ENCODE data around the gene VPS9D1.
"Not testable (repeated sequence)": the region's sequence is repeated elsewhere in the genome, so short reads cannot be mapped to it uniquely, and the experiment has no call there.

Gene VPS9D1

DNA sequence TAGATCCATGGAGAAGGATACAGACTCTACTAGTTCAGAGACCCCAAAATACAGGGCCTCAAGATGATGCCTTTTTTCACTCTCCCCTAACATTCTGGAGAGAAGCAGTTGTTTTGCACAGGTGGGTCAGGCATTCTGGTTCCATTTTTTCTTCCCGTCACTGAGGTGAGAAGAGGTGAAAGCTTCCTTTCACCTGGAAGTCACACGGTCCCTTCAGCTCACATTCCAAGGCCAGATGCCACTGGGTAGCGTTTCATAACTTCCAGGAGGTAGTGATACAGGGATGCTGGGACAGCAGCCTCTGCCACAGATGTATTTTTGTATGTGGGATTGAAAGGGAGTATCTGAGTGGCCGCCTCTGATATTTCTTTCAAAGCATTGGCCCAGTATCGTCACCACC lies 32.3 kb downstream of the VPS9D1 start:
- TF ChIP-seq ZNF274 (IDR thresholded peaks at IDR 0.05; ENCODE audit: low read depth, low read length) = no peak
- H3K4me3 ChIP-seq (ENCODE audit: low read length) = no peak overlapping the region

DNA sequence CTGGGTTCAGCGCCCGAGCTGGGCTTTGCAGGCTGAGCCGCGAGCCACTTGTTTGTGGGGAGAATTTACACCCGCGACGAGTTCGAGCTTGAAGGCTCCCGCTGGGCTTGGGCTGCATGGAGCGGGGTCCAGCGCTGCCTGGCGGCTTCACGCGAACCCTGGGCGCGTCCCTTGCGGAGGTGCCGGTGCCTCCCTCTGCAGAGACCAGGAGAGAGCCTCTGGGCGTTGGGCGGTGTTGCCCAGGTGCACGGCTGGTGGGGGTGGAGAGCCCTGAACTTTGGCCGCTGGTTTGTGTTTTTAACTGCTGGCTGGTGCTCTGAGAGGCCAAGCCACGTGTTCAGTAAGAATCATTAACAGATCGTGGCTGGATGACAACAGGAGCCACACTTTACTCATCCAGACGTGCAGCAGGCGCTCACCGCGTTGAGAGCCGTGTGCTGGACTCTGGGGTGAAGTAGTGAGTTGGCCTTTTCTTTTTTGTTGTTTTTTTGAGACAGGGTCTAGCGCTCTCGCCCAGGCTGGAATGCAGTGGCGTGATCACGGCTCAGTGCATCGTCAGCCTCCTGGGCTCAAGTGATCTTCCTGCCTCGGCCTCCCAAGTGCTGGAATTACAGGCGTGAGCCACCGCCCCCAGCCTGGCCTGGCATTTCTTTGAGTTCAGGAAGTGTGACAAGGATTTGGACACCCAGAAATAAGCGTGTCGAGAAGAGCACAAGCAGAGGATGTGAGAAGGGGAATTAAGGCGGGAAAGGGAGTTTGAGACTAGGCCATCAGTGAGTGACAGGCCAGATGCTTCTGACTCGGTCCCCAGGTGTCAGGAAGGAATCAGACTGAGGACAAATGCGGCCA lies 33.4 kb downstream of the VPS9D1 start:
- peak overlapping the region; percentile 66 for H3K4me3 ChIP-seq (ENCODE audit: low read length)
- no peak for TF ChIP-seq ZNF274 (IDR thresholded peaks at IDR 0.05; ENCODE audit: low read depth, low read length)

DNA sequence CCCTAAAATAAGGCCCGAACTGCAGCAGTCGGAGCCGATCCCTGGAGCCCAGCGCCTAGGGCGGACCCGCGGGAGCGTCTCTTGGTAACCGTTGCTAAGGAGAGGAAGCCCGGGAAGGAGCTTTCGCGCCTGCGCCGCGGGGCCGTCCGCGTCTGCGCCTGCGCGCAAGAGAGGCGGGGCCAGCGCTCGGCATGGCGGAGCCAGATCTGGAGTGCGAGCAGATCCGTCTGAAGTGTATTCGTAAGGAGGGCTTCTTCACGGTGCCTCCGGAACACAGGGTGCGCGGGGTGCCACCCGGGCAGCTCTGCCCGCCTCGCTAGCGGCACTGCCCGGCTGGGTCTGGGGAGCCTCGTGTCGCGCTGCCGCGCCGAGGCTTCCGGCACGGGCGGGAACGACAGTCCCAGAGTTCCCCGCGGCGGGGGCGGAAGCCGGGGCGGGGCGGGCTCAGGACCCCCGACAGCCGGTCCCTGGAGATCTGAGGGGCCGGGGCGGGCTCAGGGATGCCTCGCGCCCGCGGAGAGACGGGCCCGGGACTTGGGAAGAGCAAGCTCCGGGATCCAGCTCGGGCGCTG lies 34.1 kb downstream of the VPS9D1 start, which contains the start of gene CDK10:
Gene CDK10 (plus strand): TSS at position 170 of the 572 bp plus-strand sequence. CDS start 22 bp downstream, at position 192.
- no peak for TF ChIP-seq ZNF274 (IDR thresholded peaks at IDR 0.05; ENCODE audit: low read depth, low read length)
- H3K4me3 ChIP-seq (ENCODE audit: low read length) = peak within 1 kb of the TSS; percentile 66

DNA sequence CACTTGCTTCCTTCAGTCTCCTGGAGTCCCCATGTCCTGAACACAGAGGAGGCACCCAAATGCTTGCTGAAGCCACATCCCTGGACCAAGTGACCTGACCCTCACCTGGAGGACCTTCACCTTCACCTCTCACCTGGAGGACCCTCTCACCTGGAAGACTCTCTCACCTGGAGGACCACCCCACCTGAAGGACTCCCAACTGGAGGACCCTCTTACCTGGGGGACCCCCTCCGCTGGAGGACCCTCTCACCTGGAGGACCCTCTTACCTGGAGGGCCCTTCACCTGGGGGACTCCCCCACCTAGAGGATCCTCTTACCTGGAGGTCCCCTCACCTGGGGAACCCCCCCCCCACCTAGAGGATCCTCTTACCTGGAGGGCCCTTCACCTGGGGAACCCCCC lies 34.8 kb downstream of the VPS9D1 start:
- no peak for TF ChIP-seq ZNF274 (IDR thresholded peaks at IDR 0.05; ENCODE audit: low read depth, low read length)

DNA sequence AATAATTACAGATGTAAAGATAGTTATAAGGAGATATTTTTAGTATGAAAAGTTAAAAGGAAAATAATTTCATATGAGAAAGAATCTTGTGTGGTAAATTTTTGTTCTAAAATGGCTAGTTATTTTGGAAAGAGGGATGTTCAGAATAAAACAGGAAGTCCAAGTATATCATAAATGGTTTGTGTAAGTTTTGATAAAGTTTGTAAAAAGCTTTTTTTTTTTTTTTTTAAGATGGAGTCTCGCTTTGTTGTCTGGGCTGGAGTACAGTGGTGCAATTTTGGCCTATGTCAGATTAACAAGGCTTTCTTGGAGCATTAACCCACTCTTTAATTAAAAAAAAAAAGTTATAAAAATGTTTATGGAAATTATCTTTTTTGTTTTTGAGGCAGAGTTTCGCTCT lies 42.4 kb downstream of the VPS9D1 start:
- TF ChIP-seq ZNF274 (IDR thresholded peaks at IDR 0.05; ENCODE audit: low read depth, low read length) = no peak
- H3K4me3 ChIP-seq (ENCODE audit: low read length) = no peak overlapping the region

More for the DNA sequence above, 34.8 kb downstream of the VPS9D1 start:
- H3K4me3 ChIP-seq (ENCODE audit: low read length) = no peak overlapping the region

DNA sequence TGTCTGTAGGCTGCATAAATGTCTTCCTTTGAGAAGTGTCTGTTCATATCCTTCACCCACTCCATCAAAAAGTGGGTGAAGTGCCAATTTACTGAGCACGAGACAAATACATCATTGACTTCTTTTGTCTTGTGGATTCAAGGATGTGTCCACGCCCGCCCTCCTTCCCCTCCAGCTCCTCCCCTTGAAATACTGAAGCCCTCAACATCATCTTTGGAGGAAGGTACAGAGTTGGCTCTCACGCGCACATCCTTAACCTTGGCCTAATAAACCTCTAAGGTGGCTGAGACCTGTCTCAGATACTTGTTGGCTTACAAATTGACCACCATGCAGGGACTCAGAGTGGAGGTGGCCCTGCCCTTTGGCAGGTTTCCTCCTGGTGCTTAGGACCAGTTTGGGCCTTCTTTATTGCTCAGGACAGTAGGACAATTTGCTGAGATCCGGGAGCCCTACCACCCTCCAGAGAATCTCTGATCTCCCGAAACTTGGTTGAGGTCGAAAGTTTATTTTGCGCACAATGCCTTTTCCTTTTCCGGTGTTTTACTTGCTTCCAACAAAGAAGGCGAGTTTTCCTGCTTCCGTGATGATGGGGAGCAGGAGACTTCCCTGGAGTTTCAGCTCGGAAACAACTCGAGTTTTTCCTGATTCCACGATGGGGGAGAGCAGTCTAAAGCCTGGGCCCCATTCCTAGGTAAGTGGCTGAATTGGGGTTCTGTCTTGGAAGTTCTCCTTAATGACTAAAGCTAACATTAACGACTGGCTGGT lies 48.3 kb downstream of the VPS9D1 start:
- no peak for TF ChIP-seq ZNF274 (IDR thresholded peaks at IDR 0.05; ENCODE audit: low read depth, low read length)
- no peak overlapping the region for H3K4me3 ChIP-seq (ENCODE audit: low read length)

DNA sequence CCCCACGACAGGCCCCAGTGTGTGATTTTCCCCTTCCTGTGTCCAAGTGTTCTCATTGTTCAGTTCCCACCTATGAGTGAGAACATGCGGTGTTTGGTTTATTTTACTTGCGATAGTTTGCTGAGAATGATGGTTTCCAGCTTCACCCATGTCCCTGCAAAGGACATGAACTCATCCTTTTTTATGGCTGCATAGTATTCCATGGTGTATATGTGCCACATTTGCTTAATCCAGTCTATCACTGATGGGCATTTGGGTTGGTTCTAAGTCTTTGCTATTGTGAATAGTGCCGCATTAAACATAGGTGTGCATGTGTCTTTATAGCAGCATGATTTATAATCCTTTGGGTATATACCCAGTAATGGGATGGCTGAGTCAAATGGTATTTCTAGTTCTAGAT lies 49.1 kb downstream of the VPS9D1 start:
- not testable (repeated sequence) for H3K4me3 ChIP-seq (ENCODE audit: low read length)

DNA sequence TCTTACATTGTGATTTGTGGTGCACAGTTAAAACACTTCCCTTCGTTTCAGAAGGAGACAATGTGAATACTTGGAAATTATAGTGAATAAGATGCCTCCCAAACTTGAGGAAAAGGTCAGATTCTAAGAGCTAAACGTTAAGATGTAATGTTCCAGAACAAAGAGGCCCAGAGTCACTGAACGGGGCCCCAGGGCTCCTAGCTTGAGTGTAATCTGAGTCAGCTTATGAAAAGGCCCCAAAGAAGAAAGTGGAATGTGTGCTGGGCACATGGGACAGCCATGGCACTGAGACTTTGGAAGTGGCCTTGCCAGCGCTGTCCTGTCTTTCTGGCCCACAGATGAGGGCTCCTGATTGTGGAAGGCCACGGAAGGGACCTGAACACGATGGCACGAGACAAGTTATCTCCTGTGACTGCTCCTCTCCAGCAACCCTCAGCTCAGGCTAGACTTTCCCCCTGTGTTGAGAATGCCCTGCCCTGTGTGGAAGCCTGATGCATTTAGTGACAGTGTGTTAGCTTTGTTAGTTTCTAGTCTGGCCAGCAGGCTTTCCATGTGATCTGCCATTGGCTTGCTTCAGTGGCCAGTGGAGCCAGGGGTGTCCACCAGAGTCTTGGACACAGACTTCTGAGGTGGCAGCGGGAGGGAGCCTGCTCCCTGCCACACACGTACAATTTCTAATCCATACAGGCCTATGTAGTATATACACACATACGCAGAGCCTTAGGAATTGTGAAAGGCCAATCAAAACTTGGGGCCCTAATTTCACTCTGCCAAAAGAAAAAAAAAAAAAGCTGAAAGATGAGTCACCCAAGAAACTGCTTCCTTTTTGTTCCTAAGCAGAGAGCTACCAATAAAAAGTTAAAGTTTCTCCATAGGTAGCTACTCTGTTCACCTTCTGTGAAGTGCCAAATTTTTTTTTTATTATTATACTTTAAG lies 49.9 kb downstream of the VPS9D1 start:
- no peak for TF ChIP-seq ZNF274 (IDR thresholded peaks at IDR 0.05; ENCODE audit: low read depth, low read length)
- no peak overlapping the region for H3K4me3 ChIP-seq (ENCODE audit: low read length)

DNA sequence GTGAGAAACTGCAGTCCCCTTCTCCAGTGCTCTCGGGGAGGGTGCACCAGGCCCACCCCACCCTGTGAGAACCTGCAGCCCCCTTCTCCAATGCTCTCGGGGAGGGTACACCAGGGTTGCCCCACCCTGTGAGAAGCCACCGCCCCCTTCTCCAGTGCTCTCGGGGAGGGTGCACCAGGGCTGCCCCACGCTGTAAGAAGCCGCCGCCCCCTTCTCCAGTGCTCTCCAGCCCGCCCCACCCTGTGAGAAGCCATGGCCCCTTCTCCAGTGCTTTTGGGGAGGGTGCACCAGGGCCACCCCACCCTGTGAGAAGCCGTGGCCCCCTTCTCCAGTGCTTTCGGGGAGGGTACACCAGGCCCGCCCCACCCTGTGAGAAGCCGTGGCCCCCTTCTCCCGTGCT lies 50.9 kb downstream of the VPS9D1 start:
- no peak overlapping the region for H3K4me3 ChIP-seq (ENCODE audit: low read length)
- TF ChIP-seq ZNF274 (IDR thresholded peaks at IDR 0.05; ENCODE audit: low read depth, low read length) = no peak

DNA sequence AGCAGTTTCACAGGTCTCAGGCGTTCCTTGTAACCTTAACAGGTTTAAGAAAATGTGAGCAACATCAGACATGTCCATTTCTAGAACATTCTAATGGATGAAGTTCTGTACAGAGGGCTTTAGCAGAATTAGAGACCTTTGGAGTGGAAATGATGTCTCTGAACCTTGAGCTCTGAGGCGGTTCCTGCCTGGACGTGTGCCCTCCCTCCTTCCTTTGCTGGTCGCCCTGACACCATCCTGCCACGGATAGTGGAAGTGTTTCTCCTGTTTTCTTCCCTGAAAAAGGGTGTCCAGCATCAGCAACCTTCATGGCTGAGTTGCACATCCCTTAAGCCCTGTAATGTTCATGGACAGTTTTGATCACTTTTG lies 51.9 kb downstream of the VPS9D1 start:
- TF ChIP-seq ZNF274 (IDR thresholded peaks at IDR 0.05; ENCODE audit: low read depth, low read length) = no peak
- H3K4me3 ChIP-seq (ENCODE audit: low read length) = no peak overlapping the region

DNA sequence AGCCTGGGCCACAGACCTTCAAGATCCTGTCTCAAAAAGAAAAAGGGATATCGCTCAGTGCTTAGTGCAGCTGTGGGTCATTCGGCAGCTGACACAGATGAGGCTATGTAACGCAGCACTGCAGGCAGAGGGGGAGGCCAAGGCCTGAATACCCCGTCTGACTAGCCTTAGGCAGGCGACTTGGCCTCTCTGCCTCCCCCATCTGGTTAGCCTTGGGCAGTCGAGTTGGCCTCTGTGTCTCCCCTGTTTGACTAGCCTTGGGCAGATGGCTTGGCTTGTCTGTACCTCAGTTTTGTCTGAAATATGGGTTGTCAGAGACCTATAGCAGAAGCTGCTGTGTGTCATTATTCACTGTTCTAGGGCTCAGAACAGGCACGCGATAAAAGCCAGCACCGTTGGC lies 53.1 kb downstream of the VPS9D1 start:
- TF ChIP-seq ZNF274 (IDR thresholded peaks at IDR 0.05; ENCODE audit: low read depth, low read length) = no peak
- H3K4me3 ChIP-seq (ENCODE audit: low read length) = no peak overlapping the region

DNA sequence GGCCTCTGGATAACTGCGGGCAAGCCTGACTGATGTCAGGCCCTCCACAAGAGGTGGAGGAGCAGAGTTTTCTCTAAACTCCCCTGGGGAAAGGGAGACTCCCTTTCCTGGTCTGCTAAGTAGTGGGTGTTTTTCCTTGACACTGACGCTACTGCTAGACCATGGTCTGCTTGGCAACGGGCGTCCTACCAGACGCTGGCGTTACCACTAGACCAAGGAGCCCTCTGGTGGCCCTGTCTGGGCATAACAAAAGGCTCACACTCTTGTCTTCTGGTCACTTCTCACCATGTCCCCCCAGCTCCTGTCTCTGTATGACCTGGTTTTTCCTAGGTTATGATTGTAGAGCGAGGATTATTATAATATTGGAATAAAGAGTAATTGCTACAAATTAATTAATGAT lies 53.7 kb downstream of the VPS9D1 start:
- not testable (repeated sequence) for H3K4me3 ChIP-seq (ENCODE audit: low read length)

DNA sequence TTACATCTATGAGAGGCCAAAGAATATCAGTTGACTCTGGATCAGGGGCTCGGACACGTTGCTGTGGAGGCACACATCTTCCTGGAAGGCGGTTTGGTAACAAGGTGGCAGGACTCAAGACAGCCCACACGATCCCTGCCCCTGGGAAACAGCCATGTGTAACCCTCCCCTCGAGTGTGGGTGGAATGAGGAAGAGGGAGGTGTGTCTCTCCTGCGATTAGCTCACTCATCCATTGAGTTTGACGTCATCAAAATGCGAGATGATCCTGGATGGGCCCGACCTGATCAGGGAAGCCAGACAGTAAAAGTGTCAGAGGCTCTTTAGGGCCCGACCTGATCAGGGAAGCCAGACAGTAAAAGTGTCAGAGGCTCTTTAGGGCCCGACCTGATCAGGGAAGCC lies 56.5 kb downstream of the VPS9D1 start:
- H3K4me3 ChIP-seq (ENCODE audit: low read length) = not testable (repeated sequence)

DNA sequence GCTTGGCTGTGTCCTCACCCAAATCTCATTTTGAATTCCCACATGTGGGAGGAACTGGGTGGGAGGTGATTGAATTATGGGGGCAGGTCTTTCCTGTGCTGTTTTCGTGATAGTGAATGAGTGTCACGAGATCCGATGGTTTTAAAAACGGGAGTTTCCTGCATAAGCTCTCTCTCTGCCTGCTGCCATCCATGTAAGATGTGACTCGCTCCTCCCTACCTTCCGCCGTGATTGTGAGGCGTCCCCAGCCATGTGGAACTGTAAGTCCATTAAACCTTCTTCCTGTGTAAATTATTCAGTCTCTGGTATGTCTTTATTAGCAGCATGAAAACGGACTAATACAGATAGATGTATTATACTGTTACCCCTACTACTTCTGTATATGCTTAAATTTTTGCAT lies 59.5 kb downstream of the VPS9D1 start:
- H3K4me3 ChIP-seq (ENCODE audit: low read length) = no peak overlapping the region
- no peak for TF ChIP-seq ZNF274 (IDR thresholded peaks at IDR 0.05; ENCODE audit: low read depth, low read length)

Data from GM08714 (cell line).